ENCODE measurements around the gene COPG1.

Gene COPG1

DNA sequence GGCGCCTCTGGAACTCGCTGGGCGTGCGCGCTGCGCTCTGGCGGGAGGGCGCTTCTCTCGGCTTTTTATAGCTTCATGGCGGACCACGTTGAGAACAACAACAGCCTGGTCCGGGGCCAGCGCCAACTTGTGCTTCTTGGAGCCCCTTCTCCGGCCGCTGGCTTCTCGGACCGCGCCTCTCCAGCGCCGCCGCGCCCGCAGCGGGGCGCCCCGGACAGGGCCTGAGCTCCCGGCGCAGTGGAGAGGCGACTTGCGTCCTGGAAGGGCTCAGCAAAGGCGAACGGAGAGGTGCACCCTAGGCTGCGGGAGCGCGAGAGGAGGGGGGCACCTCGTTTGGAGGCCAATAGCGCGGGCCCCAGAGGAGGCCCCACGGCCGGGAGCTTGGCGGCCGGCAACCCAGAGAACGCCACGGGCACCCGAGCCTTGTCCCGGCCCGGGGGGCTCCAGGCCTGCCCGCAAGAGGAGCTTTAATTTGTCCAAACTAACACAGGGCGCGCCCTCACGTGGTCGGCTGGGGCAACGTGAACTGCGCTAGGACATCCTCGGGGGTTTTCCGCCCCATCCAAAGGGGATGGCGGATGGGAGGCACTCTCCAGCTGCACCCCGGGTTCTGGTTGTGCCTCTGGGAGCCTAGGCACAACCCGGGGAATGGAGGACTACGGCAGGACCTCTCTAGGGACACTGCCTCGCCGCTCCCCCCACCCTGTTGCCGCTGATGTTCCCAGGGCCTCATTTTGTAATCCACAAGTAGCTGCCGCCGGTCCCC, 67.0 kb downstream of the COPG1 start:
- peak; percentile 86 for DNase-seq

- DNase-seq, result no peak
These were observed 67.8 kb downstream of the COPG1 start for GRCh38 chr3:129317014-129317771.

DNA sequence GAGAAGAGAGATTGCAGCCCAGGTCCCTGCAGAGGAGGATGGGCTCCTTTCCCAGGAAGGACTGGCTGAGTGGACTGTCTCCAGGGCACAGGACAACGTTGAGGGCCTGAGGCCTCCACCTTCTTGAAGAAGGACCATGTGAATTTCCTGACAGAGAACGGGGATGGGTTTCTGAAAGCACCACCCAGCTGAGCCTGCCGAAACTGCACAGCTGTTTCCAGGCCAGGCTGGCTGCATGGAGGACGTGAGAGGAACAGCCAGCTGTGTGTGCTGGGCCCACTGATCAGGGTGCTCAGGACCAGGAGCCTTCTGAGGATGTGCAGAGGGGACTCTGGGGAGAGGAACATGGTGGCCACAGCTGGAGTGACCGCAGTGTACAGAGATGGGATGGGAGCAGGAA, 68.4 kb downstream of the COPG1 start:
- no peak for DNase-seq

DNA sequence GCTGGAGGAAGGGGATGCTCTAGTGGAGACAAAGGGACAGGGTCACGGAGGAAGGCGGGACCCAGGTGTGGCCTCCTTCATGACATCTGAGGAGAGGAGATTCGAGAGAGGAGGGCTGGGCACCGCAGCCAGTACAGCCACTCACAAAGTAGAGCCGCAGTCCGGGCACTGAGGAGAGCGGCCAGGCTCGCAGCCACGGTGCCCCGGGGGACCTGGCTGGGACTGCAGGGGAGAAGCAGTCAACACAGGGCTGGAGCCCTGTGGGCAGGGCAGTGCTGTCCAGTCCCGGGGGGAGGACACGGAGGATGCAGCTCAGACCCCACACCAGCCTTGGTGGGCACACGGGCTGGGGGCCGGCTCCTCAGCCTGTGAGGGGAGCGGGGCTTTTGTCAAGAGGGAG, 69.5 kb downstream of the COPG1 start:
- no peak for DNase-seq

DNA sequence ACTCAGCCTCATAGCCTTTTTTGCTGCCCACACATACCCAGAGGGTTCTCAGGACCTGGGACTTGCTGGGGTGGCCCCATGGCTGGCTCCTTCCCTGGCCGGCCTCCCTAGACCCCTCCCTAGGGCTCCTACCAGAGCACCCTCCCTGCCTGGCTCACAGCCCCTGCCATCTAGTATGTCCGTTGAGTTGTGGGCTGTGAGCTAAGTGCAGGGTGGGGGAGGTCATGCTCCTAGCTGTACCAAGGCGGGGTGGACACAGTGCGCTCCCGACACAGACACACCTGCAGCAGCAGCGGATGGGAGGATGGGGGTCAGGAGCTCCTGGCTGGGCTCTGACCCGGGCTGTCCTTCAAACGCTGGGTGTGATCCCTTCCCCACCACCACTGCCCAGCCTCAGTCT, 70.9 kb downstream of the COPG1 start:
- no peak for DNase-seq

- no peak for DNase-seq
These were observed 71.5 kb downstream of the COPG1 start for GRCh38 chr3:129320825-129321487.

GRCh38 chr3:129321887-129322286, 72.5 kb downstream of the COPG1 start:
- no peak for DNase-seq

DNA sequence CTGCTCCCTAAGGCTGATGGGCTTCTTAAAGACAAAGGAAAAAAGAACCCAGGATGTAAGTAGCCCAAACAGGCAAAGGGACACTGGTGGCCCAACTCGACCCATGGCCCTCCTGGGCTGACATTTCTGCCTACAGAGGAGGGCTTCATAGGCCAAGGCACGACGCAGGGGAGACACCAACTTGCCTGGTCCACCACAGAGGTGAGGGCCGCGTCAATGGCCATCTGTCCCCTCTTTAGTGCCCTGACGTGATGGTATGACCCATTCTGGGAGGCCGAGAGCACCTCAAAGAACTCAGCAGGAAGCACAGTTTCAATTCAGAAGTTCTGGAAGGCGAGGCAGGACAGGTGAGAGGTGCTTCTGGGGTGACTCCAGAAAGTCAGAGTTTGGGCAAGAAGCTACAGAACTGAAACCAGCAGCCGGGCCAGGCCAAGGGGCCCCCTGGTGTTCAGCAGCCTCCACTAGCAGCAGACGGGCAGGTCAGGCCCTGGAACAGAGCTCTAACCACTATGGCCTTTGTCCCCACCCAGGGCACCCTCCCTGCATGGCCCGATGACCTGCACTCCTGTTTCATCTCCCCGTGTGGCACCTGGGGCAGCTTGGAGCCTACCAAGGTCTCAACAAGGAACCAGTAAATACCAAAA, 74.4 kb downstream of the COPG1 start:
- DNase-seq, result no peak

GRCh38 chr3:129324855-129325254, 75.4 kb downstream of the COPG1 start:
- no peak for DNase-seq

DNA sequence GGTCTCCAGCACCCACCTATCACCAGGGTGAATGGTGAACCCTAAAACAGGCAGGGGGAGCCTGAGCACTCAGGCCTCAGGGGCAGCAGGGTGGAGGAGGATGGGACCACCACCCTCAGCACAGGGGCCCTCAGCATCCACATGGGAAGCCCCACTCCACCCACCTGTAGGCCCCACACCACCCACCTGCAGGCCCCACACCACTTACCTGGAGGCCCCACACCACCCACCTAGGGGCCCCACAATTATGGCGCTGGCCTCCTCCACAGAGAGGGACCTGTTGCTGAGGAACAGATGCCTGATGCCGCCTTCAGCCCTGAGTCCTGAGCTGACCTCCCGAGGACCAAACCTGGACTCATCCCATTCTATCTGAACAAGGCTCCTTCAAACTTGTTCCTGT, 76.0 kb downstream of the COPG1 start:
- DNase-seq, result no peak

- DNase-seq, result no peak
These were observed 76.7 kb downstream of the COPG1 start for GRCh38 chr3:129326138-129326537.

- DNase-seq, result no peak
These were observed 77.2 kb downstream of the COPG1 start for GRCh38 chr3:129326595-129326994.

All from activated CD4-positive, alpha-beta T cell treated with anti-CD3 and anti-CD28 coated beads for 1 hour (primary cell).